HG03575 (cell line): Measurements from ENCODE around the gene LLCFC1.

Experiments used
- ATAC-seq: cut with Tn5 transposase; IDR thresholded peaks from one replicate; pipeline ENCODE4 v1.9.1; 2021; ENCODE audit not compliant: unreplicated experiment, insufficient number of reproducible peaks, low FRiP score; ENCODE audit errors: extremely low read depth

LLCFC1 gene

DNA sequence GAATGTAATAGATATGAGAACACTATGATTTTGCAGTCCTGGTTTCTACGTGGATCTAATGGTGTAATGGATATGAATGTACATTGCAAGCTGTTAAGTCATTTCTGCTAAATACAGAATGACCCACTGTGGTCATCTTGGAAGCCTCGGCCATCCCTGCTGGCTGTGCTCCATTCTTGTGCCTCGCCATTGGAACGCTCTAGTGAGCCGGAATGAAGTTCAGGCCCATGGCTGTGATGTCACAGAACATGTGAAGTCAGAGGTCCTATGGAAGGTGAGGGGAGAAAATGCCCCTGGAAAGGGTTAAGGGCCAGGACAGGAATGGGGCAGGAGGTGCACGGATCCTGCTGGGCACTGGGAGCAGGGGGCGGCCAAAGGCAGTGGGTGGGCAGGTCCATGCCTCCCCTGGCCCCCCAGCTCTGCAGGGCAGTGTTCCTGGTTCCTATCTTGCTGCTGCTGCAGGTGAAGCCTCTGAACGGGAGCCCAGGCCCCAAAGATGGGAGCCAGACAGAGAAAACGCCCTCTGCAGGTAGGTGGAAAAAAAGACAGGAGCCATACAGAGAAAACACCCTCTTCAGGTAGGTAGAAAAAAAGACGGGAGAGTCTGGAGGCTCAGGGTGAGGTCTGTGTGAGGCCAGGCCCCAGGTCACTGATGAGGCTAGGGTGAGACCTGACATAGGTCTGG, at the start of gene LLCFC1:
TSS of gene LLCFC1 (plus strand) at position 259 of the 685 bp plus-strand sequence. CDS start at position 397, 138 bp downstream.
- ATAC-seq, result no peak

DNA sequence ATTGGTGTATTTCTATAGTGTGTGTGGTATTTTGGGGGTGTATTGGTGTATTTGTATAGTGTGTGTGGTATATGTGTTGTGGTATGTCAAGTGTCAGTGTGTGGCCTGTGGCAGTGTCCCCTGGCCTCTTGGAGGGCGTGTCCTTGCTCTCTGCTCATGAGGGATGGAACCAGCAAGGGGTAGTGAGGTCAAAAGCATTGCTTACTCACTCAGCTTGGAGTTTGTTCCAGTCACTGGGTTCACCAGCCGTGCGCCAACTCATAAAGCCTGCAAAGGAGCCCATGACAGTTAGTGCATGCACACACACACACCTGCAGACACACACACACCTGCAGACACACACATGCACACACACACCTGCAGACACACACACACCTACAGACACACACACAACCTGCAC, 49.5 kb upstream of the LLCFC1 start:
- ATAC-seq, result no peak

DNA sequence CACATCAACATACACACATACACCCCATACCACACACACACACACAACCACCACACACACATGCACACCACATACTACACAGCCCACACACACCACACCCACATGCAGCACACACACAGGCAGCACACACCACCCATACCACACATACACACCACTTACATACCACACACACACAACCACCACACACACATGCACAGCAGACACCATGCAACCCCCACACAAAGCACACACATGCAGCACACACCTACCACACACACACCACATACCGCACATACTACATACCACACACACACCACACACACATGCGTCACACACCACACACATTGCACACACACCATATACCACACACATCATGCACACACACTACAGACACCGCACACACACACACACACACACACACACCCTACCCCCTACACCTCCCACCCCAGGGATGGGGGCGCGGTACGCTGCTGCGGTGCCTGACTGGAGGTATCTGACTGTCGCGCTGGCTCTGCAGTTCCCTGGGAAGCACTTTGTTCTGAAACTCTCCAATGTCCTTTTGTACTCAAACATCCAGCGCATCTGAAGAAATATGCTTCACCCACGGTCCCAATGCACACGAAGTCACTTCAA, 48.3 kb upstream of the LLCFC1 start:
- ATAC-seq, result no peak

DNA sequence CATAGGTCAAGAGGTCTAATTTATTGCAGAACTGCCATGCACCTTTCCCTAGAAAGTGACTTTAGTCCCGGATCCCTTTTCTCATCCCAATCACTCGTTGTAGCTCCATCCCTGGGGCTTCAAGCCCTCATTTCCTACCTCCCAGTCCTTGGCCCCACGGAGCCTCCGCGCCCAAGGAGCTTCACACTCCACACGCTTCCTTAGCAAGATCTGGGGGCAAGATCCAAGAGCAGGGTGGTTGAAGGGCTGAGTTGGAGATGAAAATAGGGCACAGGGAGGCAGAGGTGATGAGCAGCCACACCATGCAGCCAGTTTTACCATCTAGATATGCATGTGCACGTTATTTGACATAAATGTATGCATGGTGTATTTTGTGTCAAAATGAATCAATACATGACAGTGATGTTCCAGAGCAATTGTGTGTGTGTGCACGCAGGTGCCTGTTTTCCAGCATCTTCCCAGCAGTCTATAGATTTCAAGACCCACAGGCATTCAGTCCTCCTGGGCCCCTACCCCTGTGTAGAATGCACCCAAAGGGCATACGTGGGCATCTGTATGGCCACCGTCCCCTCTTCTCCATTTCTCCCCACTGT, 47.7 kb upstream of the LLCFC1 start:
- ATAC-seq, result no peak

DNA sequence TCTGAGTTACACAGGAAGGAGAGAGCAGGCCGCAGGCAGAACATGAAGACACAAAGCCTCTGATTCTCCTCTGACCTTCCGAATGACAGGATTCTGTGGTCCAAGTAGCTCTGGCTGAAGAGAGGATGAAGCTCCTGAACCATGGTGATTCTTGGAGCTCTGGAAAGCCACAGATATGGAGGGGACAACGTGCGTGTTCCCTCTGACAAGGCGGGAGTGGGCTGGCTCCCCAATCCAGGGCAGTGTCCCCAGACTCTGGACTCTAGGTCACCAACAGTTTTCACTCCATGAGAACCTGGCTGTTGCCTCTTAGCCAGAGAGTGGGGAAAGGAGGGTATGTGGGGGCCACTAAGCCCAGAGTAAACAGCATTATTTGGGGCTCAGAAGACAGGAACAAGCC, 46.3 kb upstream of the LLCFC1 start:
- no peak for ATAC-seq

DNA sequence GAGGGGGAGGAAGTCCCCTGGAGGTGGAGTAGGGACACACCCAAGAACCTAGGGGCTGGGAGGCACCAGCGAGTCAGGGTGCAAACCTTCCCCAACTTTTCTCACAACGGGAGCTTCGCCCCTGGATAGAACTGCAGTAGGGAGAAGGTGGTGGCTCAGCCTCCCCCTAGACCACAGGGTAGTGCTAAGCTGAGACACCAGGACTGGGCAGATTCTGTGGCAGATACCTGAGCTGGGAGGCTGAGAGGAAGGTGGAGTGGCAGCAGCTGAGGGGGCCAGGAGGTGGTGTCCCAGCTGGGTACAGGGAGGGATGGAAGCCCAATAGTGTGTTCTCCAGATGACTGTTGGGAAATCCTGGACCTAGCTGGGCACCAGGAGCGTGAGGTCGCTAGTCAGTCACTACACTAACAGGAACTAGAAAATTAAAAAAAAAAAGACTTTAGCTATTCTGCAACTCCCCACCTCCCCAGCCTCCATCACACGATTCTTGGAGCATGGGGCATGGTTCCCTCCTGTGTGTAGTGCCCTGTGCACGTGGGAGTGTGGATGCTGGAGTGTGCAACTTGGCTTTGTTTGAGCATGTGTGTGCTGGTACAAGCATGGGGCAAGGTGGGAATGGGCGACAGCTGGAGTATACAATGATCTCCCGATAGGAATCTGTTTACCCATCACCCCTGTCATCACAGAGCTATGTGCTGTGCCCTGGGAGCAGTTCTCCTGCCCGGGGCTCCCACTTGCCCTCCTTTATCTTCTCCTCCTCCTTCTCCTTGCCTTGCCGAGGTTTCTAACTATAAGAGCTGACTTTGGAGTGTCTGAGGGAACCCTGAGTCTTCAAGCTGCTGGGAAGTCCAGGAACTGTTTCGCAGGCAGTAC, 44.9 kb upstream of the LLCFC1 start:
- ATAC-seq, result no peak

DNA sequence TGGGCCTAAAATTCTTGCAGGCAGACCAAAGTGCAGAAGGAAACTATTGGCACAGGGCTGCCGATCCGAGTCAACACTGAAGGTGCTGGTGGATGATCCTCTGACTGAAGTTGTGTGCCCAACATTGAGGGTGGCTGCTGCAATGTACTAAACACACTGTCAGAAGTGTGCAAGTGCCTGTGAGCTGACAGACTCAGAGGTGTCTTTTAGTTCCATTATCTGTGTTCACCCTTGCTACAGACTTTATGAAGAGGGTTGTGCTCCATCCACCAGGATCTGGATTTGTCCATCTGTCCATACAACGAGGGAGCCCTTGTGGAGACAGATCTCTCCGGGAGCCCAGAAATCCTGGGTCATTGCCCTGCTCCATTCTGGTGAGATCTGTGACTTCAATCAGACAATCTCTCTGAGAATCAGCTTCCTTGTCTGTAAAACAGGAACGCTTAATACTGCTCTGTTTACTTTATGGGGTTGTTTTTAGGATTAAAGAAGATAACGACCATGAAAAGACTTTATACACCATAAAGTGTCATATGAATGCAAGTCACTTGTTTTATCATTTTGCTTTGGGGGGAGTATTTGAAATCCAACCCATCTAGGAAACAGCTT, 44.2 kb upstream of the LLCFC1 start:
- ATAC-seq, result no peak

DNA sequence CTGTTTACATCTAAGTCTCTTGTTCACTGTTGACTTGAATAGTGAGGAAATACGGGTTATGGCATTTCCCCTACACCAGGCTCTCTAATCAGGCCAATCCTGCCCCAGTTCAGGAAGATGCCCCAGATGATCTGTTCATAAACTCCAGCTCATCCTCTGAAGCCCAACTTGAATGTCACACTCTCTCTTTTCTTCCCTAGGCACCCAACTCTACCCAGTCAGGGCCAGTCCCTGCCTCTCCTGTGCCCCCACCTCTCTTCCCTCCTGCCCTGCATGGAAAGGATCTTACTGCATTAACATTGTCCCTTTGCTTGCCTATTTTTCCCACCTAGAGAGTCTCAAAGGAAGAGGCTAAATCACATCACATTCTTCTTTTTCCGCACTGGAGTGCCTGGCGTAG, 43.1 kb upstream of the LLCFC1 start:
- ATAC-seq, result no peak

DNA sequence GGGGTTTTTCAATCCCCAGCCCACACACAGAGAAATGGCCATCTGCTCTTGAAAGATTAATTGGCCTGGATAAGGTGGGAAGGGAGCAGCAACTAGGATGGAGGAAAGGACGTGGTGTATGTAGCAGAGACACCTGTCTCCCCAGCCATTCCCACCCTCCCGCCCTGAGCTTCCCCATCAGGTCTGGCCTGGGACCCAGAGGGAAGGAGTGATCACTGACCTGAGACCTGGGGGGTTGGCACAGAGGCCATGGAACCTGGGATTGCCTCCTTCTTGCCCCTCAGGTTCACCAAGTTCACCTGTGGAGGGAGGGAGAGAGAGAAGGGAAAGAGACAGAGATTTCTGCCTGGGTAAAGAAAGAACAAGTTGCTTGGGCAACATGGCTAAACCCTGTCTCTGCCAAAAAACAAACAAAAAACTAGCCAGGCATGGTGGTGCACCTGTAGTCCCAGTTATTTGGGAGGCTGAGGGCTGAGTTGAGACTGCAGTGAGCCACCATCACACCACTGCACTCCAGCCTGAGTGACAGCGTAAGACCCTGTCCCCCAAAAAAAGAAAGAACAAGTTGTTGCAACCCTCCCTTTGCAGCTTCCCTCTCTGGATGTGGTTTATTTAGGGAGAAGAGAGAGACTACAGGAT, 42.4 kb upstream of the LLCFC1 start:
- no peak for ATAC-seq

DNA sequence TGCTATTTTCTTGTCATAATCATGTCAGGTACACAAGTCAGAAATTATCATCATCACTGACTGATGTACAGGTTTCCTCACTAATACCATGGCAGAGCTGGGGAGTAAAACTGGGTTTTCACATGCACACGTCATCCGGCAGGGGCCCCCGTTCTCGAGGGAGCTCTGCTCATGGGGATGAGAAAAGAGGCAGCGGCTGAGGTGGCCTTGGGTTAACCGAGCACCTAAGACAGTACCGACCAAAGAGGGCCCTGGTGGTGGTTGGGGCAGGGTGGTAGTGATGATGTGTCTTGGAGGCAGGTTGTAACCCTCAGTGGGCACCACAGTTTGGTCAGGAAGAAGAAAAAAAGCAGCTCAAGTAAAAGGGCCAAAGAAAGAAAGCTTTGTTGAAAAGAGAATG, 41.6 kb upstream of the LLCFC1 start:
- ATAC-seq, result no peak

DNA sequence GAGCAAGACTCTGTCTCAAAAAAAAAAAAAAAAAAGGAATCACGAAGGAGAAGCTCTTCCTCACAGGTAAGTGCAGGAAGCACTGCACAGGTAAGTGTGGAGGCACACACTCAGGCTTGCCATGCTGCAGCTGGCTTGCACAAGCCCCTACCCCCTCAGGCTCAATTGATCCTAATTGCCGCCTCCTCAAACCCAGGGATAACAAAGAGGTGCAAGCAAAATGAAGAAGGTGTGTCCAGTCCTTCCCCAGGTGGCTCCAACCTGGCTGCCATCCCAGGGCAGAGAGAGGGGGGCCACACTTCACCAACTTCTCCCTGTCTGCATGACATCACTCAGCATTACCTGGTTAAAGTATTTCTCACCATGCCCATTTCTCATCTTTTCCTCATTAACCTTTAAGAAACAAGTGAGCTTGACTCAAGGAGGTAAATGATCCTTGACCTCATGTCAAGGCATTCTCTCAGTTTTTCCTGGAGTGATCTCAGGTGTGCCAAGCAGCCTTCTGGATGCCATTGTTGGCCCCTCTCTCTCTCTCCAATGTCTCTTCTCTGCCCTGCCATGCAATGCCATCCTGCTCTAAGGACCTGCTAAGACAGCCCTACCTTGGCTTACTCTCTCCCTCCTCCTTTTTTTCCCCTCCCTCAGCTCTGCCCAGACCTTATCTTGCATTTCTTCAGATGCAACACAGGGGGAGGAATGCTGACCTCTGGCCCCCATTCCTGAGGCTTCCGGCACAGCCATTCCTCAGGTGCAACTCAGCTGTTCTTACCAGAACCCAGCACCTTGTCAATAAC, 40.7 kb upstream of the LLCFC1 start:
- ATAC-seq, result no peak

DNA sequence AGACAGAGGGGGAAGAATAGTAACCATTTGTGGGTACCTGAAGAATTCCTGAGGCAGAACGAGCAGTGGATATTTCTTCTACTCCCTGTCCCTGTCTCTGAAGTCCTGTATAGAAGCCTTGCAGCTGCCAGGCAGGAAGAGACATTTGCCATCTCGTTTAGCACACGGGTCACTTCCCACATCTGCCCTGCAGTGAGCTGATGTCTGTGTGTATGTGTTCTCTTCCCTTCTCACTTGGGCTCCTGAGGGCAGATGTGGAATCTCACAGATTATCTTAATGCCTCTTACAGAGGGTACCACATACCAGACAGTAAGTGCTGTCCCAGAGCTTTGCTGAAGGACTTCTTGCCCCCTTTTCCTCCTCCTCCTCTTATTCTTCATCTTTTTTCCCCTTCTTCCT, 39.6 kb upstream of the LLCFC1 start:
- no peak for ATAC-seq

DNA sequence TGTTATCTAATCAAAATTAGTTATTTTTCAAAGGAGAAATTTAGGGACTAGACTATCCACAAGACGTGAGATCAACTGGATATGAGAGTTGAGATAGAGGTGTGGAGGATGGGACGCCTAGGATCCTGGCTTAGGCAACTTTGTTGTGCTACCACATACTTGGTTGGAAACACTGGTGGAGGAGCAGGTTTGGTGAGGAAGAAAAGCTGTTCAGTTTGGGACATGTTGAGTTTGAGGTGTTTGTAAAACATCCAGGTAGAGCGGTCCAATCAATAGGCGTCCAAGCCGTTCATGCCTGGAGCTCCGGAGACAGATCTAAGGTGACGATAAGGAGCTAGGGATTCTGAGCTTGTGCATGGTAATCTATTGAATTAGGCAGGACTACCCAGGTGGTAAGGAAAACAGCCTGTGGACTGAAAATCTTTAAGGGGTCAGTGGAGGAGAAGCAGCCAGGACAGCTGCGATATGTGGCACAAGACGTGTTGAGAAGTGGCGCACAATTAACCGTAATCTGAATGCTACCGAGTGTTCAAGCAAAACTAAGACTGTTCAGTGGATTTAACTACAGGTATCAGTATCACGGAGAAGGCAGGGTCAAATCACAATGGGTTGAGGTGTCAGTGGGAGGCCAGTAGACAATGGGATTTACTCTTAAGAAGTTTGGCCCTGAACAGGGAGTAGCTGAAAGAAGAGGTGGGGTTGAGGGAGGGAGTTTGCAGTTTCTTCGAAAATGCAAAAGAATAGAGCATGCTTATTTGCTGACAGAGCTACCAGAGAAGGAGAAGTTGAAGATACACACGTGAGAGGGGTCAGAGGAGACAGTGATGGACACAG, 37.6 kb upstream of the LLCFC1 start:
- ATAC-seq, result no peak

DNA sequence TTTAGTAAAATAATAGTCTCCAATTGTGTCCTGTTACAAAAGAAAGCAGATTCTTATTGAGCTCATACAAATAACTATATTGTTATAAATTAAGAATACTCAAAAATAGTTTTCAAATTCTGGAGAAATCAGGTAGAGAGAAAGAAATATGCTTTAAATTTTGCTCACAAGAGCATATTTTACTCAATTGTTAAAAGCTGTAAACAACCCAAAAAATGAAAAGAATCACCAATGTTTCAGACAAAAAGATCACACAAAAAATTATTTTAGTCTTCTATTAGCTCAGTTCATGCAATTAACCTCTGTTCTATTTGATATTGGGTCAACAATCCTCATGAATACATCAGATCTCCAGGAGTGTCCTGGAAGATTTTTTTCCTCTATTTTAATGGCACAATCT, 35.2 kb upstream of the LLCFC1 start:
- ATAC-seq, result no peak

DNA sequence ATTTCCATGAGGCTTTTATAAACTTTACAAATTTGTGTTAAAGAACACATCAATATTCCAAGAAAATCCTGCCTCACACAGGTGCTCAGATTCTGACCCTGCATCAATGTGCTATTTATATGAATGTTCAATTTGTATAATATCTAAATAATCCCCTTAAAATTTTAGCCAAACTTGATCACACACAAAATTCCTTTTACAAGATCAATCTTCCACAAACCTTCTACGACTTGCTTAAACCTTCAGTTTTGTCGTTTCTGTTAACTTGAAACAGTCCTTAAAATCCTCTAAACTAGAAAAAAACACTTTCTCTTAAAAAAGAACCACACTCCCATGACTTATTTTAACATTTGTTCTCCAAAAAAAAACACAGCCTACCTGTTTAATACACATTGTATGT, 33.5 kb upstream of the LLCFC1 start:
- ATAC-seq, result no peak

DNA sequence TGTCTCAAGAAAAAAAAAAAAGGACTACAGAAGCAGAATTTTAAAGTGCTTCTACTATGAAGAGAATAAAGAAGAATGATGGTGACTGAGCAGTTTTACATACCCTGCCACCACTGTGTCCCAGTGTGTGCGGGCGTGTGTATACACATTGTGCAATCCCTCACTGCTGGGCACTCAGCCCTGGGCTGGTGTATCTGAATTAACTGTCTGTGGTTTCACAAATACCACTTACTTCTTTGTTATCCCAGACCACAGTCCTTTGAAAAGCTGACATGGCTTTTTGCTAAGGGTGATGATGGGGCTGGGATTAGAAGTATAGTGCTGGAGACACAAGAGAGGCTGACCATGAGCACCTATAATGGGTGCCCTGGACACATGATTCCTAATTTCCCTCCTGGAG, 32.6 kb upstream of the LLCFC1 start:
- no peak for ATAC-seq

DNA sequence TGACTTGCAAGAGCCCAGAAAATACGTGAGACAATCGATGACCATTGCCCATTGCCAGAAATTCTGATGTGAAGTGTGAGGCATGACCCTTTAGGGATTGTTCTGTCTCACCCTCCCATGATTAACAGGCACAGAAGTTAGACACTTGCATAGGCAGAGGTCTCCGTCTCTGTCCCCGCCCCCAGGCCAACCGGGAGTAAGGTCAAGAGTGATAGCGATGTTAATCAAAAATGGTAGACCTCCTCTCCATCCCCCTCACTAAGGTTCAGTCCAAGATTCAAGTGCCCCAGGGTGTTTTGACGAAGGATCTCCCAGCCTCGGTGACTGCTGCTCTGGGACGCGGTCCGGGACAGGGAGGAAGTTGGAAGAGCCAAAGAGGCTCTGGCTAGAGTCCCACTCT, 31.0 kb upstream of the LLCFC1 start:
- no peak for ATAC-seq
